GM18517 (cell line): ENCODE data around the gene ANKRD16.

Experiments used
- ATAC-seq: cut with Tn5 transposase; IDR thresholded peaks from one replicate; pipeline ENCODE4 v1.9.1; 2021; ENCODE audit warnings: mild to moderate bottlenecking, moderate library complexity; ENCODE audit not compliant: unreplicated experiment

The ANKRD16 gene

DNA sequence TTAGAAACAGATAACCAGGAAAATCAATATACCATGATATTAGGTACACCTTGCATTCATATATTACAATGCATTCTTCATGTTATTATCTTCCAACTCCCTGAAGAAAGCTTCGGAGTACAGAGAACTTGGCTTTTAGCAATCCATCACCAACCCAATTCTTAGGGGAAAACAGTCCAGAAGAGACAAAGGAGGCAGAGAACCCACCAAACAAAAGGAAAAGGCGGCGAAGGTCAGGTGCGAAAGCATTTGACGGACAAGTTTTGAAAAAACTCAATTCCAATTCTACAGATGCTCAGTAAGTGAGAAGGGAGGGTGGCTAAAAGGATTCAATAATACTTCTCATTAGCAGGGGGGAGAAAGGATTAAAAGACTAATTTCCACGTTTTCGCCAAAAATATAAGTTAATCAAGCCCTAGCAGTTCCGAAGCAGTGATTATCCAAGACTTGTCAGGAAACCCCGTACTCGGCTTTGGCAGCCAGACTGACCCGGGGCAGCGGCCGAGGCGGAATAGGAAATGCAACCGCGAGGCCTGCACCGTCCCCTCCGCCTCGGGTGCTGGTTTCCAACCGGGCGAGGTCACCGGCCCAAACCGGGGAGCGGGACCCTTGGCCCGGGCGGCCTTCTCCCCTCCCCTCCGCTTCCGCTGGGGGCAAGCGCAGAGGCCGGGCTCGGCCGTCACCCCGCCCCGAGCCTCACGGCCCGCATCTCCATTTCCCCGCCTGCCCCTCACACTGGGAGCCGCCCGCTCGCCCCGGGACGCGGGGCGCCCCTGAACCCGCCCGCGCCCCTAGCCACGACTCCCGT is 77.2 kb downstream of the ANKRD16 start:
- peak; percentile 3 for ATAC-seq
